Ascending aorta (tissue), 2 donors: ENCODE measurements around the gene KCNIP3. TPM values are rescaled to one million over a fixed set of nuclear protein-coding genes. Genes with fewer than 3 reads are reported as not detected.
A peak's percentile ranks its signal among the peaks of the same experiment; 100 is the strongest.

Source experiments
- DNase-seq, 2 donors: peaks; one replicate each; pipeline ENCODE4 v3.0.0-alpha.2; 2019; ENCODE audit warnings: low spot score in 2 of 2
- H3K27ac ChIP-seq, 2 donors: fragments of 200-600 bp; sonication (generic); one replicate each; pipeline ENCODE4 v1.5.1; 2016 to 2017; ENCODE audit warnings: mild to moderate bottlenecking in 1 of 2
- H3K27me3 ChIP-seq: fragments of 200-600 bp; sonication (generic); one replicate; pipeline ENCODE4 v1.5.1; 2017
- H3K36me3 ChIP-seq, 2 donors: fragments of 200-600 bp; sonication (generic); one replicate each; pipeline ENCODE4 v1.5.1; 2016
- H3K4me1 ChIP-seq, 2 donors: fragments of 200-600 bp; sonication (generic); one replicate each; pipeline ENCODE4 v1.5.1; 2016 to 2017; ENCODE audit warnings: mild to moderate bottlenecking in 1 of 2
- H3K4me3 ChIP-seq, 2 donors: fragments of 200-600 bp; sonication (generic); one replicate each; pipeline ENCODE4 v1.5.1; 2016 to 2017; ENCODE audit warnings: mild to moderate bottlenecking in 1 of 2
- H3K9me3 ChIP-seq, 2 donors: fragments of 200-600 bp; sonication (generic); one replicate each; pipeline ENCODE4 v1.5.1; 2016
- intact Hi-C: fragments of 100-400 bp; cut with DNase I; formaldehyde crosslinking; loops from one replicate; pipeline ENCODE4 v1.15.1; 2023
- total RNA-seq: library from RNA; depleted of rRNA; stranded (reverse); fragments of >200 nt; gene quantifications from one replicate; pipeline ENCODE4 v1.1.0, GENCODE V29; 2016
- TF ChIP-seq, protein P1 (sequence below), 3 experiments: fragments of 200-600 bp in 2 of 3; fragments of 450-650 bp in 1 of 3; sonication (generic) in 2 of 3; IDR thresholded peaks; one replicate each; pipeline ENCODE4 v1.5.1; 2016 to 2019; ENCODE audit warnings: antibody characterized with exemption in 3 of 3, mild to moderate bottlenecking in 1 of 3, moderate library complexity in 1 of 3

The KCNIP3 gene
- total RNA-seq, 1 donor from 2014 or later: 5.2 TPM

DNA sequence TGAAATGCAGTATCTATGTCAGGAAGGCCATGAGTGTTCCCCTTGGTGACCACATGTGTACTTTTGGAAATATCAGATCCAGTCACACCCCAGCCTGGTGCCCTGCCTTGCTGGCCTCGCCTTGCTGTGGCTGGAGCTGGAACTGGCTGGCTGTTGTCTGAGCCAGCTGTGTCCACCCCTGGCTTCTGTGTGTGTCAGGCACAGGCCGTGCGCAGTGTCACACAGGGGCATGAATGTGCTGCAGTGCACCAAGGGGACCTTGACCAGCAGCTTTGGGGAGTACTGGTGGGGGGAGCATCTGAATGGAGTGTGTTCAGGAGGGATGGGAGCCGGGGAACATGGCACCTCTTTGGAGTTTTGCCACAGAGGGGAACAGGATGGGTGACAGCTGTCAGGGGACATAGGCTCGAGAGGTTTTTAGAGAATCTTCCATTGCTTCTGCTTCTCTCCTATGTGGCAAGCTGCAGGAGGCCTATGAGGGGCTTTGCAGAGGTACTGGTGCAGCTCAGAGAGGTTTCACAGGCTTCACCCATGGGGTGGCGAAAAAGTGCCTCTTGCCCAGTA lies 60.7 kb downstream of the KCNIP3 start:
- no peaks in the 10 kb centered on the region for H3K27me3 ChIP-seq
- TF ChIP-seq, protein P1, sequence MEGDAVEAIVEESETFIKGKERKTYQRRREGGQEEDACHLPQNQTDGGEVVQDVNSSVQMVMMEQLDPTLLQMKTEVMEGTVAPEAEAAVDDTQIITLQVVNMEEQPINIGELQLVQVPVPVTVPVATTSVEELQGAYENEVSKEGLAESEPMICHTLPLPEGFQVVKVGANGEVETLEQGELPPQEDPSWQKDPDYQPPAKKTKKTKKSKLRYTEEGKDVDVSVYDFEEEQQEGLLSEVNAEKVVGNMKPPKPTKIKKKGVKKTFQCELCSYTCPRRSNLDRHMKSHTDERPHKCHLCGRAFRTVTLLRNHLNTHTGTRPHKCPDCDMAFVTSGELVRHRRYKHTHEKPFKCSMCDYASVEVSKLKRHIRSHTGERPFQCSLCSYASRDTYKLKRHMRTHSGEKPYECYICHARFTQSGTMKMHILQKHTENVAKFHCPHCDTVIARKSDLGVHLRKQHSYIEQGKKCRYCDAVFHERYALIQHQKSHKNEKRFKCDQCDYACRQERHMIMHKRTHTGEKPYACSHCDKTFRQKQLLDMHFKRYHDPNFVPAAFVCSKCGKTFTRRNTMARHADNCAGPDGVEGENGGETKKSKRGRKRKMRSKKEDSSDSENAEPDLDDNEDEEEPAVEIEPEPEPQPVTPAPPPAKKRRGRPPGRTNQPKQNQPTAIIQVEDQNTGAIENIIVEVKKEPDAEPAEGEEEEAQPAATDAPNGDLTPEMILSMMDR (IDR thresholded peaks at IDR 0.05): no peak
- no peaks in the 10 kb centered on the region for H3K9me3 ChIP-seq
- no peaks in the 10 kb centered on the region for H3K4me1 ChIP-seq
- H3K36me3 ChIP-seq: no peaks in the 10 kb centered on the region
- H3K27ac ChIP-seq: no peak overlapping the region
- peak in 1 of 2 donors; percentile 56 for DNase-seq
- intact Hi-C loops: no loop called here
- H3K4me3 ChIP-seq: no peak overlapping the region

DNA sequence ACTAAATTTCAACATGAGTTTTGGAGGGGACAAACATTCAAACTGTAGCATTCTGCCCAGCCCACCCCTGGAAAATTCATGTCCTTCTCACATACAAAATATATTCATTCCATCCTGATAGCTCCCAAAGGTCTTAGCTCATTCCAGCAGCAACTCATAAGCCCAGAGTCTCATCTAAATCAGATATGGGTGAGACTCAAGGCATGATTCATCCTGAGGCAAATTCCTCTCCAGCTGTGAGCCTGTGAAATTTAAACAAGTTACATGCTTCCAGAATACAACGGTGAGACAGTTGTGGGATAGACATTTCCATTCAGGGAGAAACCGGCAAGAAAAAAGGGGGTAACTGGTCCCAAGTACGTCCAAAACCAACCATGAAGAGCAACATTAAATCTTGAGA lies 61.9 kb downstream of the KCNIP3 start:
- intact Hi-C loops: no loop called here
- H3K4me3 ChIP-seq: no peak overlapping the region
- H3K27ac ChIP-seq: no peak overlapping the region
- TF ChIP-seq, protein P1 (IDR thresholded peaks at IDR 0.05): no peak
- no peaks in the 10 kb centered on the region for H3K27me3 ChIP-seq
- H3K9me3 ChIP-seq: no peaks in the 10 kb centered on the region
- no peaks in the 10 kb centered on the region for H3K4me1 ChIP-seq
- peak in 1 of 2 donors; percentile 34 for DNase-seq
- no peaks in the 10 kb centered on the region for H3K36me3 ChIP-seq

DNA sequence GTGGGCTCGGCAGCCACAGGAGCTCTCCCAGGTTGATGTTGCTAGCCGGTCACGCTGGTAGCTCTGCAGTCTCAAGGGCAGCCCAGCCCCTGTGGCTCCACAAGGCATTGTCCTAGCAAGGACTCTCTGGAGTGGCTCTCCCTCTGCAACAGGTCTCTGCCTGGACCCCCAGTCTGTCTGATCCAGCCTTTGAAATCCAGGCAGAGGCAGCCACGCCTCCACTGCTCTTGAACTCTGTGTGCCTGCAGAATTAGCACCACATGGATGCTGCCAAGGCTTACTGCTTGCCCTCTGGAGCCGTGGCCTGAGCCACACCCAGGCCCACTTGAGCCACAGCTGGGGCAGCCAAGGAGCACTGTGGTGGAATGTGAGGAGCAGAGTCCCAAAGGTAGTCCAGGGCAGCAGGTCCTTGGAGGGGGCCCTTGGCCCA lies 62.4 kb downstream of the KCNIP3 start:
- peak in 1 of 2 donors; percentile 46 for DNase-seq
- Histone ChIP-seq H3K4me1 (no peaks in the 10 kb centered on the region), H3K4me3 (no peak overlapping the region), H3K27me3 (no peaks in the 10 kb centered on the region), H3K27ac (no peak overlapping the region), H3K36me3 (no peaks in the 10 kb centered on the region), H3K9me3 (no peaks in the 10 kb centered on the region)
- intact Hi-C loops: no loop called here
- TF ChIP-seq, protein P1 (IDR thresholded peaks at IDR 0.05): no peak

DNA sequence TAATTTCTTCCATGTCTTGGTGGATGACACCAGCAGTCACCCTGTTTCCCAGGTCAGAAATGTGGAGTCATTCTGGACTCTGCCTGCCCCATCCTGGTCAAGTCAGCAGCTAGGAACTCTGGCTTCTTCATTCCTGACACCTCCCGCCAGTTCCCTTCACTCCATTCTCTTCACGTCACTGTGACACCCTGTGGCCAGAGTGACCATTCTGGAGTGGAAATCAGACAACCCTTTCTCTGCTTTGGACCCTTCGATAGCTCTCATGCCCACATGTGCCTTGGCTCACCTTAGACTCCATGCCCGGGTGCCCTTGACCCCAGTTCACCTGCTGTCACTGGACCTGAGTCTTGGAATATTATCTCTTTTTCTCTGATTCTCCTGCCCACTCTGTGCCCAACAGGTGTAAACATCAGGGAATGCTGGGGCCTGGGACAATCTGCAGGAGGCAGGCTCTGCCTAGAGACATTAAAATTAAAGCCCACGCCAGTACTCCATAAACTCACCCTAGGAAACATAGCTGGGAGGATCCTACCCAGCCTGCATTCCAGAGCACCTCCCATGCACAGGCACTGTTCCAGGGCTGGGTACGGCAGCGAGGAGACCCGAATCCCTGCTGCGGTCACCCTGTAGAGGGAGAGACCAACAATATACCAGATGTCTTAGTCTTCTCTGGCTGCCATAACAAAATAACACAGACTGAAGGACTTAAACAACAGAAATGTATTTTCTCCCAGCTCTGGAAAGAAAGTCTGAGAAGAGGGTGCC lies 64.3 kb downstream of the KCNIP3 start:
- Histone ChIP-seq H3K4me1 (no peaks in the 10 kb centered on the region), H3K9me3 (no peaks in the 10 kb centered on the region), H3K27ac (no peak overlapping the region), H3K4me3 (no peak overlapping the region), H3K27me3 (no peaks in the 10 kb centered on the region), H3K36me3 (no peaks in the 10 kb centered on the region)
- DNase-seq: peak in 1 of 2 donors; percentile 24
- intact Hi-C loops: no loop called here
- TF ChIP-seq, protein P1 (IDR thresholded peaks at IDR 0.05): no peak

DNA sequence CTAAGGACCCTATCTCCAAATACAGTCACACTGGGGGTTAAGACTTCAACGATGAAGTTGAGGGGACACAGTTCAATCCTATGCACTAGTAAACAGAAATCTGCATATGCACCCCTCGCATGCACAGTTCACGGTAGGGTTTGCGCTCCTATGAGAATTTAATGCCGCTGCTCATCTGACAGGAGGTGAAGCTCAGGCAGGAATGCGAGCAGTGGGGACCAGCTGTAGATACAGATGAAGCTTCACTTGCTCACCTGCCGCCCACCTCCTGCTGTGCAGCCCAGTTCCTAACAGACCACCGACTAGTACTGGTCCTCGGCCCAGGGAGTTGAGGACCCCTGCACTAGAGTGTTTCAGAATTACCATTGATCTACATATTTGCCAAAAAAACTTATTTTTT lies 65.3 kb downstream of the KCNIP3 start:
- H3K27ac ChIP-seq: no peak overlapping the region
- intact Hi-C loops: no loop called here
- no peaks in the 10 kb centered on the region for H3K9me3 ChIP-seq
- H3K27me3 ChIP-seq: no peaks in the 10 kb centered on the region
- no peaks in the 10 kb centered on the region for H3K4me1 ChIP-seq
- no peak overlapping the region for H3K4me3 ChIP-seq
- DNase-seq: peak in 1 of 2 donors; percentile 45
- no peaks in the 10 kb centered on the region for H3K36me3 ChIP-seq
- TF ChIP-seq, protein P1 (IDR thresholded peaks at IDR 0.05): no peak
